ENCODE measurements around the gene DIAPH3.

DNA sequence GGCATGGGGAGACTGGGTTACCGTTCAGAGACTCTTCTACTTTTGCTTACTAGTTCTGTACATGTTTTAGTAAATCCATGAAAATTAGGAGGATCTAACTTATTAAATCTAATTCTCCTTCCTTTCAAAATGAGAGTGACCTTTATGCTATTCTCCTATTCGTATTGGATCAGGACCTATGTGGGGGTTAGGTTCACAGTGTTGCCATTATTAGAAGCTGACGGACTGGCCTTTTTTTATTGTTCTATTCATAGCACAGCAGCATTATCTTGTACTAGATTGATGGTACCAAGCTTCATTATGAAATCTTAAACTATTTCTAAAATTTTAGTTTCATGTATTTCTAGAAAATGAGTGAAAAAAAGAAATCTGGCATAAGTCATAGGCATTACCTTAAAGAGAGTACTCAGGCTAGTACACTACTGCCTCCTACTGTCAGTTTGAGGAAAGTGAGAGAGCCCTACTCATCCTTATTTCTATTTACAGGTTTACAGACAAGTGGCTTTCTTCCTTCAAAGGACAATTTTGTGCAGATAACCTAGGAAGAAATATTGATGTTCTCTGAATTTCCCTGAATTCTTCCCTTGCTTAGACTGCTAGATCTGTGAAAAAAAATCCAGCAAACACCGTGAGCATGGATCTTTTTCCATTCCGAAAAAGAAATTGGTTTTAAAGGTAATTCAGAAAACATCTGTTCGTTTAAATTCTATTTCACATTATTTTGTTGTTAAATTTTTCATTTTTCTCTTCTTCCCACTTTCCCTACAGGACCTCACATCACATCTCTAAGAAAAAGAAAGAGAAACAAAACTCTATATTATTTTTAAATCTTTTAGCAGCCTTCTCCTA is 485.5 kb downstream of the DIAPH3 start:
- TF ChIP-seq, protein P1, sequence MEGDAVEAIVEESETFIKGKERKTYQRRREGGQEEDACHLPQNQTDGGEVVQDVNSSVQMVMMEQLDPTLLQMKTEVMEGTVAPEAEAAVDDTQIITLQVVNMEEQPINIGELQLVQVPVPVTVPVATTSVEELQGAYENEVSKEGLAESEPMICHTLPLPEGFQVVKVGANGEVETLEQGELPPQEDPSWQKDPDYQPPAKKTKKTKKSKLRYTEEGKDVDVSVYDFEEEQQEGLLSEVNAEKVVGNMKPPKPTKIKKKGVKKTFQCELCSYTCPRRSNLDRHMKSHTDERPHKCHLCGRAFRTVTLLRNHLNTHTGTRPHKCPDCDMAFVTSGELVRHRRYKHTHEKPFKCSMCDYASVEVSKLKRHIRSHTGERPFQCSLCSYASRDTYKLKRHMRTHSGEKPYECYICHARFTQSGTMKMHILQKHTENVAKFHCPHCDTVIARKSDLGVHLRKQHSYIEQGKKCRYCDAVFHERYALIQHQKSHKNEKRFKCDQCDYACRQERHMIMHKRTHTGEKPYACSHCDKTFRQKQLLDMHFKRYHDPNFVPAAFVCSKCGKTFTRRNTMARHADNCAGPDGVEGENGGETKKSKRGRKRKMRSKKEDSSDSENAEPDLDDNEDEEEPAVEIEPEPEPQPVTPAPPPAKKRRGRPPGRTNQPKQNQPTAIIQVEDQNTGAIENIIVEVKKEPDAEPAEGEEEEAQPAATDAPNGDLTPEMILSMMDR (IDR thresholded peaks at IDR 0.05; ENCODE audit: control extremely low read depth in 1 of 3, insufficient read depth in 1 of 3, low read depth in 1 of 3, low read length in 3 of 3) = peak in 2 of 3 experiments; percentile 64 to 87; a peak in 2 of 4 replicates
- TF ChIP-seq RFX5 (IDR thresholded peaks at IDR 0.05; ENCODE audit: borderline replicate concordance, low read depth, low read length) (no peak), ATF3 (IDR thresholded peaks at IDR 0.05; ENCODE audit: insufficient read depth, low read depth, low read length) (no peak), JUN (IDR thresholded peaks at IDR 0.05; ENCODE audit: low read depth, low read length) (no peak), ATF2 (IDR thresholded peaks at IDR 0.05; ENCODE audit: low read length) (no peak), RXRA (IDR thresholded peaks at IDR 0.05; ENCODE audit: insufficient read depth, low read depth, low read length) (no peak), ZNF274 (IDR thresholded peaks at IDR 0.05; ENCODE audit: borderline replicate concordance, extremely low read depth, low read length) (no peak), POLR2AphosphoS5 (IDR thresholded peaks at IDR 0.05; ENCODE audit: low read depth, low read length) (no peak), EZH2 (IDR thresholded peaks at IDR 0.05; ENCODE audit: low read depth, low read length, severe bottlenecking) (no peak)

All from H1 (cell line).